ENCODE measurements around the gene RECQL. TPM values are rescaled to one million over a fixed set of nuclear protein-coding genes. Genes with fewer than 3 reads are reported as not detected.
A peak's percentile ranks its signal among the peaks of the same experiment; 100 is the strongest.
"Not testable (repeated sequence)": the region's sequence is repeated elsewhere in the genome, so short reads cannot be mapped to it uniquely, and the experiment has no call there.

The RECQL gene
- total RNA-seq, 2 experiments from 2014 or later, result 64.4 to 92.8 TPM

DNA sequence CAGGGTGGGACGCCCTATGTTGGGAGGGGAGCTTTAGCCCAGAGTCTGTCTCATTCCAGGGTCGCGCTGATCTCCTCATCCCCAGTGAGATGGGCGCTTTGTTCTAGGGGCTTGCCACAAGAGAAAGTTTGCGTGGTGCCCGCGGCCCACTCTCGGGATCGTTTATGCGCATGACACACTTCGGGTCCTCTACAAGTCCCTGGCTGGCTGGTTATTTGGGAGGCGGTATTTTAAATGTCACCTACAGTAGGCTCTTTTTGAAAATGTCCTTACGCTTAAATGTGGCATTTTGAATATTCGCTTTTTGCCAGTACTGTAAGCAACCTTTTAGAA, 695 bp upstream of the RECQL start:
- Mint-ChIP-seq H3K27me3 (no peaks in the 10 kb centered on the region), H3K27ac (no peak overlapping the region), H3K4me1 (peaks cover 42% of the 10 kb centered on the region), H3K4me3 (no peak overlapping the region), H3K36me3 (ENCODE audit: low read depth) (peaks cover 24% of the 10 kb centered on the region), H3K9me3 (ENCODE audit: low read depth) (no peaks in the 10 kb centered on the region)
- ATAC-seq (peak; percentile 6), DNase-seq (peak; percentile 60)
- CTCF ChIA-PET, result interaction anchor here (0.9 to 1.4 kb wide), 2 partner anchors 8 to 9 kb away, joined by 3 to 6 read pairs; no protein-coding TSS in a partner anchor
- POLR2A ChIA-PET, result interaction anchor here (0.9 to 1.2 kb wide), 4 partner anchors 9 to 174 kb away, joined by 3 to 6 read pairs (median 4); partner anchors contain the start of gene LDHB
- intact Hi-C loops (cut with DNase I, micrococcal nuclease), result loop anchor here (5.0 kb wide), 3 partner anchors 45 to 1040 kb away; partner anchors contain the start of genes CMAS (in 2 of the 2) and C2CD5 (in 1 of the 2)

DNA sequence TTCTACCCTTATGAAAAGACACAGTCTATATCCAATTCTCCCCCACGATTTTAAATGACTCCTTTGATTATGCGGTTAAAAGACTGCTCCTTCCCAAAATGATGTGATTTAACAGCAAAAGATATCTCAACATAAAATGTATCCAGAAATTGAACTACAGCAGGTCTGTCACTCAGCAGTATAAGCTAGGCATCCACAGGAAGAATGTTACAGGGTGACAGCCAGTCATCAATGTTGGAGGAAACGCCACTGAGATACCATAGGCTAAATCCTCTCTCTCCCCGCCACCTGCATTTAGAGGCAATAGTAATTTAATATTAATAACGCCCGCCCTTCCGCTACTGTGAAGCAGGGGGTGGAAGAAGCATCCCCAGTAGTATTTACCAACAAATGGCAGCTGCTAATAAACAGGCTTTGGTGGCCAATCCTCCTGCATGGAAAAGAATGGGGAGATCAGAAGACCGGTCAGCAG, 613 bp downstream of the RECQL start:
- no peaks in the 10 kb centered on the region for H3K9me3 Mint-ChIP-seq (ENCODE audit: low read depth)
- H3K27ac Mint-ChIP-seq, result no peak overlapping the region
- intact Hi-C loops (cut with DNase I, micrococcal nuclease), result loop anchor here (1.0 to 5.0 kb wide), 9 partner anchors 44 to 1126 kb away; partner anchors contain the start of genes C2CD5 (in 2 of the 2), CMAS (in 2 of the 2), LDHB (in 2 of the 2) and PYROXD1 (in 2 of the 2)
- ATAC-seq, result peak; percentile 1
- H3K27me3 Mint-ChIP-seq, result no peaks in the 10 kb centered on the region
- H3K4me3 Mint-ChIP-seq, result no peak overlapping the region
- no peak for DNase-seq
- ChIA-PET POLR2A (interaction anchor here (0.6 kb wide), 1 partner anchor 151 kb away, joined by 3 read pairs; no protein-coding TSS in a partner anchor), CTCF (interaction anchor here (1.4 to 1.8 kb wide), 2 partner anchors 8 to 179 kb away, joined by 6 read pairs; no protein-coding TSS in a partner anchor)
- H3K4me1 Mint-ChIP-seq, result peaks cover 44% of the 10 kb centered on the region
- H3K36me3 Mint-ChIP-seq (ENCODE audit: low read depth), result peaks cover 33% of the 10 kb centered on the region

DNA sequence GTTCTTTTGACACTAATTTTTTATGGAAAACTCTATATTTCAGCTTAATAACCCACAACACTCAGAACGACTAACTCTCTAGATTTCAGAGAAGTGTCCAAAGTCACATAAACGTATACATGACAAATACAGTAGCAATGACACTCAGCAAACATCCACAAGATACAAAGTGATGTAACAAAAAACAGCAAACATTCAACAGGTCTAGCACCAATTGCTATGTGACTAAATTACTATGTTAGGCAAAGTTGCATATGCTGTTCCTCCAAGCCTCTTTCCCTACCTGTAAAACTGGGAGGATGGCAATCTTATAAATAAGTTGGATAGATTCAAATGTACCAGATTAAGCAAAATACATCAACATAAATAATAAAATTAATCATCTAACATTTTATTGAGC, 1.7 kb downstream of the RECQL start:
- H3K36me3 Mint-ChIP-seq (ENCODE audit: low read depth), result peaks cover 44% of the 10 kb centered on the region
- H3K27me3 Mint-ChIP-seq, result no peaks in the 10 kb centered on the region
- intact Hi-C loops (cut with DNase I, micrococcal nuclease), result loop anchor here (2.0 to 5.0 kb wide), 5 partner anchors 42 to 1127 kb away; partner anchors contain the start of genes C2CD5 (in 2 of the 2) and CMAS (in 2 of the 2)
- no peak overlapping the region for H3K27ac Mint-ChIP-seq
- H3K4me3 Mint-ChIP-seq, result no peak overlapping the region
- no peak for ATAC-seq
- peaks cover 36% of the 10 kb centered on the region for H3K4me1 Mint-ChIP-seq
- no peaks in the 10 kb centered on the region for H3K9me3 Mint-ChIP-seq (ENCODE audit: low read depth)
- ChIA-PET CTCF (interaction anchor here (1.5 to 1.9 kb wide), 3 partner anchors 17 to 180 kb away, joined by 3 to 6 read pairs (median 4); no protein-coding TSS in a partner anchor), POLR2A (no interaction called here)
- DNase-seq, result no peak

DNA sequence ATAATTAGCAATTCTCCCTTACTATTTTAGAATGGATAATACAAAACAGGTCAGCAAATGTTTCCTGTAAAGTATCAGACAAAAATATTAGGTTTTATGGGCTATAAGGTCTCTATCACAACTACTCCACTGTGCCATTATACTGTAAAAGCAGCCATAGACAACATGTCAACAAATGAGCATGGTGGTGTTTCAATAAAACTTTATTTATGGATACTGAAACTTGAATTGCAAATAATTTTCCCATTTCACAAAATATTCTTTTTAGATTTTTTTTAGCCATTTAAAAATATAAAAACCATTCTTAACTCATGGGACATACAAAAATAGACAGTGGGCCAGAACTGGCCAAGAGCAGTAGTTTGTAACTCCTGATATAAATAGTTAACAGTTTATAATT, 15.4 kb downstream of the RECQL start:
- intact Hi-C loops (cut with DNase I, micrococcal nuclease), result no loop called here
- Mint-ChIP-seq H3K36me3 (ENCODE audit: low read depth) (peaks cover 30% of the 10 kb centered on the region), H3K27me3 (no peaks in the 10 kb centered on the region), H3K9me3 (ENCODE audit: low read depth) (no peaks in the 10 kb centered on the region), H3K27ac (no peak overlapping the region), H3K4me3 (no peak overlapping the region), H3K4me1 (no peaks in the 10 kb centered on the region)
- ChIA-PET CTCF (interaction anchor here (0.9 kb wide), 1 partner anchor 8 kb away, joined by 3 read pairs; no protein-coding TSS in a partner anchor), POLR2A (no interaction called here)
- ATAC-seq, result no peak
- DNase-seq, result no peak

DNA sequence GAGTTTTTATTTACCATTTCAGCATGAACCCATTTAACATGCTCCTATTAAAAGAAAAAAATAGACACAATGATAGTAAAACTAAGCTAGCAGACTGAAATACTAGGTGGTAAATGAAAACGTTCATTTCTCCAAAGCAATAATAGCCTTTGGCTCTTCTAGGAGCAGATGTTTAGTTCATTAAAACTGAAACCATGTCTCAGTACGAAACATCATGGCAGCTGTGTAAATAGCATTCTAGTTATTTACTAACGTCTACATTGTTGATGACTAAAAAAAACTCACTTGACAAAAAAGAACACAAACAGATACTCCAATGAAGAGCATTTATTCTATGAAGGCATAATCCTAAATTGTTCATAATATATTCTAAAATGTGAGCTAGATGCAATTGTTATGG, 17.9 kb downstream of the RECQL start:
- POLR2A ChIA-PET, result no interaction called here

DNA sequence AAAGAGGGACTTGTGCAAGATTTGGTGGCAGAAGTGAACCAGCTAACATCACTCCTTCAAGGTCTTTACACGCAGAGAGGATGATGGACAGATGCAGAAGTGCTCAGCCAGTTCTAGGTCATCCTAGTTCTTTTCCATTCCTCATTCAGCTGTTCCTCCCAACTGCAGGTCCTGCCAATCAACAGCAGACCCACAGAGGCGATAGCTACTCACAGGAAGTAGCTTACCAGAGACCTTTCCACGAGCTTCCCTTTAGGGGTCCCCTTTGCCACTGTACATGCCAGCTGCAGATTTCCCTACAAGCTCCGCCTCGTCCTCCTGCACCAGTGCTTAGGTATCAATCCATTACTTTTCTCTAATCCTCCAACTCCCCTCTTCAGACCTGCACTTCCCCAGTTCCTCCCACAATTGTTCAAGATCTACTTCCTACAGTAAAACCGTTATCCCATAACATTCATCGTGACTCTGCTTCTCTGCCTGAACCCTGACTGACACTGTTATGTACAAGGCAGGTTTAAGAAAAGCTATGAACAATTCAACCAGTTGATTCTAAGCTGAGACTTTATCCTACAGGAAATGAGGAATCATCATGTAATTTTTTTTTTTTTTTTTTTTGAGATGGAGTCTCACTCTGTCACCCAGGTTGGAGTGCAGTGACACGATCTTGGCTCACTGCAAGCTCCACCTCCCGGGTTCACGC, 22.5 kb downstream of the RECQL start:
- Mint-ChIP-seq H3K4me1 (peaks cover 15% of the 10 kb centered on the region), H3K27ac (no peak overlapping the region), H3K9me3 (ENCODE audit: low read depth) (no peaks in the 10 kb centered on the region), H3K4me3 (no peak overlapping the region), H3K27me3 (no peaks in the 10 kb centered on the region), H3K36me3 (ENCODE audit: low read depth) (peaks cover 21% of the 10 kb centered on the region)
- ATAC-seq (no peak), DNase-seq (no peak)
- POLR2A ChIA-PET, result no interaction called here
- CTCF ChIA-PET, result interaction anchor here (0.8 kb wide), 1 partner anchor 978 kb away, joined by 3 read pairs; no protein-coding TSS in a partner anchor
- intact Hi-C loops (cut with DNase I, micrococcal nuclease), result no loop called here

More for the DNA sequence above, 17.9 kb downstream of the RECQL start:
- Mint-ChIP-seq H3K4me1 (no peaks in the 10 kb centered on the region), H3K27me3 (no peaks in the 10 kb centered on the region), H3K27ac (no peak overlapping the region), H3K4me3 (no peak overlapping the region), H3K9me3 (ENCODE audit: low read depth) (no peaks in the 10 kb centered on the region), H3K36me3 (ENCODE audit: low read depth) (peaks cover 16% of the 10 kb centered on the region)
- DNase-seq, result no peak
- intact Hi-C loops (cut with DNase I, micrococcal nuclease), result no loop called here
- ATAC-seq, result no peak
- CTCF ChIA-PET, result no interaction called here

DNA sequence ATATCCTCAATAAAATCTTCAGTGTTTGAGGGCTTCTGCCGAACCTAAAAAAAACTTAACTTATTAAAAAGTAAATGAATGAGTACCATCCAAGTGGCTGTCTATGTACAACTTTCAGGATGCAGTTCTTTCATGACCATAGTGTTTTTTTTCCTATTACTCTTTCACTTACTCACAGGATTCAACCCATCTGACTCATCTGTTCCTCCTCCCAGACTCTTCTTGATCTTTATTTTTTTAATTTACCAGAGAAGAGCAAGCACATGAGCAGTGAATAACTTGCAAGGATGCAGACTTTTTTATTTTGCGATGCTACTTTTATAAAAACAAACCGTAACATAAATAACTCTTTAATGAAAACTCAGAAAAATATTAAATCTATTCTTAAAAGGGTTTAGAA, 24.5 kb downstream of the RECQL start:
- POLR2A ChIA-PET, result no interaction called here
- peak; percentile 92 for ATAC-seq

DNA sequence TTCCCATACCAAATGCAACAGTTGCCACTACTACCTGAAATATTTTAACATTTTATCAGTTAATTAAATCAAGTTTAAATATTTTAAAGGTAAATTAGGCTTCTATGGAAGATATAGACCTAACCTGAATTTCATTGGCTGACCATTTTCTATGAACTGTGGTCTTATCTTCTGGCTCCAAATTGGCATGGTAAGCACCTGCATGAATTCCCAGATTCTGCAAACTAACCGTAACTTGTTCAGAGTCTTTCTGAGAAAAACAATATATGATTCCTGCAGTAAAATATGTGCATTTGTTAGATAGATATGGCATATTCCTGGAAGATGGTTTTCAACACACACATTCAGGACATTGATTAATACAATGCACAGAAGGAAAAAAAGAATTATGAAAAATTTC, 25.9 kb downstream of the RECQL start:
- Mint-ChIP-seq H3K4me1 (peaks cover 17% of the 10 kb centered on the region), H3K36me3 (ENCODE audit: low read depth) (peaks cover 39% of the 10 kb centered on the region)

More for the DNA sequence above, 24.5 kb downstream of the RECQL start:
- CTCF ChIA-PET, result interaction anchor here (0.6 kb wide), 1 partner anchor 747 kb away, joined by 5 read pairs; no protein-coding TSS in a partner anchor
- intact Hi-C loops (cut with DNase I, micrococcal nuclease), result loop anchor here in 1 of 2 experiments (2.0 kb wide), 2 partner anchors 20 to 38 kb away; no protein-coding TSS in a partner anchor
- H3K9me3 Mint-ChIP-seq (ENCODE audit: low read depth), result no peaks in the 10 kb centered on the region
- H3K4me1 Mint-ChIP-seq, result peaks cover 15% of the 10 kb centered on the region
- H3K27ac Mint-ChIP-seq, result peak overlapping the region; percentile 49
- no peak overlapping the region for H3K4me3 Mint-ChIP-seq
- no peaks in the 10 kb centered on the region for H3K27me3 Mint-ChIP-seq
- no peak for DNase-seq
- peaks cover 35% of the 10 kb centered on the region for H3K36me3 Mint-ChIP-seq (ENCODE audit: low read depth)

DNA sequence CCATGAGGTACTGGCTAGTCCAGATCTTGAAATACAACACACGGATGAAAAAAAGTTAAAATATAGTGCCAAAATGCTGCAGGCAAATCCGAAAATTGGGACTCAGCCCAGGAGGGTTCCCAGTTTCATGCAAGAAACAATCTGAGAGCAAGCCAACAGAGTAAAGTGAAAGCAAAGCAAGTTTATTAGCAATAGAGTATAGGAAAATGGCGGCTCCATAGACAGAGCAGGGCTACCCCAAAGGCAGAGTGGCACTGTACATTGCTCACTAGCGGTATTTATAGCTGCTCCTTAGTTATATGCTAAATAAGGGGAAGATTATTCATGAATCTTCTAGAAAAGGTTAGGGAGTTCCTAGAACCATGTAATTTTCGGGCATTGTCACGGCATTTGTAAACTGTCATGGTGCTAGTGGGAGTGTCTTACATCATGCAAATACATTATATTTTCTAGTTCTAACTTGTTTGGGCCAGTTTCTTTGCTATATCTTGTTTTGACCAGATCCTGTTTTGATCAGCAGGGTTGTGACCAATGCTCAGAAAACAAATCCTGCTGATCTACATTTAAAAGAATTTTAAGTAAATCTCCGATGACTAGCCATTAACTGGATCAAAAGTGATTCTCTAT, 29.1 kb downstream of the RECQL start:
- no peaks in the 10 kb centered on the region for H3K27me3 Mint-ChIP-seq
- peaks cover 51% of the 10 kb centered on the region for H3K36me3 Mint-ChIP-seq (ENCODE audit: low read depth)
- H3K9me3 Mint-ChIP-seq (ENCODE audit: low read depth), result no peaks in the 10 kb centered on the region
- CTCF ChIA-PET, result no interaction called here
- intact Hi-C loops (cut with DNase I, micrococcal nuclease), result no loop called here
- DNase-seq (no peak), ATAC-seq (no peak)
- no peak overlapping the region for H3K27ac Mint-ChIP-seq
- POLR2A ChIA-PET, result no interaction called here
- H3K4me3 Mint-ChIP-seq, result no peak overlapping the region
- peaks cover 15% of the 10 kb centered on the region for H3K4me1 Mint-ChIP-seq

More for the DNA sequence above, 25.9 kb downstream of the RECQL start:
- no peak overlapping the region for H3K27ac Mint-ChIP-seq
- ChIA-PET POLR2A (no interaction called here), CTCF (no interaction called here)
- ATAC-seq, result no peak
- H3K4me3 Mint-ChIP-seq, result no peak overlapping the region
- no peak for DNase-seq
- no peaks in the 10 kb centered on the region for H3K27me3 Mint-ChIP-seq
- H3K9me3 Mint-ChIP-seq (ENCODE audit: low read depth), result no peaks in the 10 kb centered on the region
- intact Hi-C loops (cut with DNase I, micrococcal nuclease), result no loop called here

DNA sequence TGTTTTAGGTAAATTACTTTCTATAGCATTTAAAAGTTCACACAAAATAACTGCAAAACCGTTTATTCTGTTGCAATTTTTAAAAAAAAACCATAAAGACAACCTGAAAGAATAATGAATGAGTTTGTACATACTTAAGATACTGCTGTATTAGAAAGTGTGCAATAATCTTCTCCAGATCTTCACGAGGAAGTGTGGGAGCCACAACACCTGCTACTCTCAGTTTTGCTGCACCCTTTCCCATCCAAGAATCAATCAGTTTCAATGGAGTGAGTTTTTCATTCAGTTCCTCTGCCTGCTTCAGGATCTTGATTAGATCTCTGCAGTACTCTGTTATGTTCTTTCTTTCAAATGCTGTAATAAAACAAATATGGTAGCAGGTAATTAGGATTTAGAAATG, 30.1 kb downstream of the RECQL start:
- H3K4me3 Mint-ChIP-seq, result no peak overlapping the region
- DNase-seq, result no peak
- ChIA-PET CTCF (no interaction called here), POLR2A (no interaction called here)
- H3K9me3 Mint-ChIP-seq (ENCODE audit: low read depth), result no peaks in the 10 kb centered on the region
- no peak overlapping the region for H3K27ac Mint-ChIP-seq
- ATAC-seq, result no peak
- peaks cover 48% of the 10 kb centered on the region for H3K36me3 Mint-ChIP-seq (ENCODE audit: low read depth)
- H3K27me3 Mint-ChIP-seq, result no peaks in the 10 kb centered on the region
- intact Hi-C loops (cut with DNase I, micrococcal nuclease), result no loop called here
- H3K4me1 Mint-ChIP-seq, result peaks cover 9% of the 10 kb centered on the region

DNA sequence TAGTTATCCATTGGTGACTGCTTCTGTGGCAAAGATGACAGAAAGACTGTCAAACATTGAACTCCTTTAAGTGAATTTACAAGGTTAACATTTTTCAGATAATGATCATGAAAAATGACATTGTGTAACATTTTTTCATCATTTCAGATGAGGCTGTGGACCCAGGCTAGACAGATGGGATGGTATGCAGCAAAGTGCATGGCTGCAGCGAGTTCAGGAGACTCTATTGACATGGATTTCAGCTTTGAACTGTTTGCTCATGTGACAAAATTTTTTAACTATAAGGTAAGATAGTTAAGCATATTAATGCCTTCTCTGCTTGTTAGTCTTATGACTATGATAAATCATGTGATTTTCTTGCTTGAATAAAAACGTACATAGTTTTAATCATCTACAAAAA, 34.1 kb downstream of the RECQL start:
- H3K27me3 Mint-ChIP-seq; H3K27ac Mint-ChIP-seq; DNase-seq; CTCF ChIA-PET; POLR2A ChIA-PET; H3K9me3 Mint-ChIP-seq (ENCODE audit: low read depth); H3K4me3 Mint-ChIP-seq; H3K4me1 Mint-ChIP-seq; ATAC-seq; intact Hi-C loops (cut with DNase I, micrococcal nuclease): not testable (repeated sequence)
- H3K36me3 Mint-ChIP-seq (ENCODE audit: low read depth), result peaks cover 54% of the 10 kb centered on the region

Data from activated CD4-positive, alpha-beta T cell treated with anti-CD3 and anti-CD28 coated beads for 36 hours (primary cell).